ENCODE results near the gene NMS. TPM values are rescaled to one million over a fixed set of nuclear protein-coding genes. Genes with fewer than 3 reads are reported as not detected.

NMS gene
- total RNA-seq, 1 donor from 2014 or later: not detected

- DNase-seq (ENCODE audit: low spot score): no peak
Observed at GRCh38 chr2:100484390-100484789, 14.1 kb downstream of the NMS start.

- no peak for DNase-seq (ENCODE audit: low spot score)
Observed at GRCh38 chr2:100485396-100485795, 15.1 kb downstream of the NMS start.

- DNase-seq (ENCODE audit: low spot score): no peak
Observed at GRCh38 chr2:100494712-100495111, 24.4 kb downstream of the NMS start.

DNA sequence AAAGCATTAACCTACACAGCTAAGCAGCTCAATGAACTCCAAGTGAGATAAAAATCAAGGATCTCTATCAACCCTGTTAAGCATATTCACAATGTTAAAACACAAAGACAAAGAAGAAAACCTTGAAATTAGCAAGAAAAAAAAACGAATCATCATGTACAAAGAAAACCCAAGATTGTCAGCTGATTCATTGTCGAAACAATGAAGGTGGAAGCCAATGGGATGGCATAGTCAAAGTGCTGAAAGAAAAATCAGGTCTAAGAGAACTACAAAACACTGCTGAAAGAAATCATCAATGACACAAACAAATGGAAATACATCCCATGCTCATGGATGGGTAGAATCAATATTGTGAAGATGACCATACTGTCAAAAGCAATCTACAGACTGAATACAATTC is 32.5 kb downstream of the NMS start:
- DNase-seq (ENCODE audit: low spot score): no peak

GRCh38 chr2:100504542-100504941 is 34.3 kb downstream of the NMS start:
- no peak for DNase-seq (ENCODE audit: low spot score)

DNA sequence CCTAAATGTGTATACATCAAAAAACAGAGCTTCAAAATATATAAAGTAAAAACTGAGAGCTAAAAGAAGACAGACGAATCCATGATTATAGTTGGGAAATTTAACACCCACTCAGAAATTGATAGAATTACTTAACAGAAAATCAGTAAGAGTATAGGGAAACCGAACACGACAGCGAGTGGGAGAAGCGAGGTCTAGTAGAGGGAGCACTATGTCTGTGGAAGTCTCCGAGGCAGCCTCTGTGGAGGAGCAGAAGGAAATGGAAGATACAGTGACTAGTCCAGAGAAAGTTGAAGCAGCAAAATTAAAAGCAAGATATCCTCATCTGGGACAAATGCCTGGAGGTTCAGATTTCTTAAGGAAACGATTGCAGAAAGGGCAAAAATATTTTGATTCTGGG is 38.8 kb downstream of the NMS start:
- DNase-seq (ENCODE audit: low spot score): no peak

DNA sequence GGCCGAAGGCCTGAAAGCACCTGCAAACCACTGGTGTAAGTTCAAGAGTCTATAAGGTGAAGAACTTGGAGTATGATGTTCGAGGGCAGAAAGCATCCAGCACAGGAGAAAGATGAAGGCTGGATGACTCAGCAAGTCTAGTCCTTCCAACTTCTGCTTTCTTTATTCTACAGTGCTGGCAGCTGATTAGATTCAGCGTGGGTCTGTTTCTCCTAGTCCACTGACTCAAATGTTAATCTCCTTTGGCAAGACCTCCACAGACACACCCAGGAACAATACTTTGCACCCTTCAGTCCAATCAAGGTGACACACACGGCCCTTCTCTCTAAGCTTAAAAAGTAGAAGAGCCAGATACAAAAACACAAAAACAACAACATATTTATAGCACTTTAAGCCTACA is 43.4 kb downstream of the NMS start:
- DNase-seq (ENCODE audit: low spot score): peak; percentile 13

GRCh38 chr2:100517556-100517955 is 47.3 kb downstream of the NMS start:
- no peak for DNase-seq (ENCODE audit: low spot score)

- no peak for DNase-seq (ENCODE audit: low spot score)
Observed at GRCh38 chr2:100518801-100519200, 48.5 kb downstream of the NMS start.

DNA sequence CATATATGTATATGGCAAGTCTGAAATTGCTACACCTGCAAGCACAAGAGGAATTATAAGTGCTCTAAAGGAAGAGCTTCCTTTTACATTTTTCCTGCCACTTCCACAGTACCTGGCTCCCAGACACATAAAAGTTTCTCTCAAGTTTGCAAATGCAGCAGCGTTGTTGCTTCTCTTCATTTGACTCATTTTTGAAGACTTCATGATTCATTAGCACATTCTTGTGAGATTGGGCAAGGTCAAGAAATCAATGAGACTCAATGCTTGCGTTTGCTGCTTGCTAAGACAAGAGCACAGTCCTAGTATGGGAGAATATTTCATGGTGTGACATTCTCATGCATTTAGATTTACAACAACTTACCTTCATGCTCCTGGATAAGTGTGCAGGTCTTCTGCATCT is 49.9 kb downstream of the NMS start:
- DNase-seq (ENCODE audit: low spot score): no peak

GRCh38 chr2:100522430-100522829 is 52.1 kb downstream of the NMS start:
- no peak for DNase-seq (ENCODE audit: low spot score)

- no peak for DNase-seq (ENCODE audit: low spot score)
Observed at GRCh38 chr2:100524331-100524730, 54.0 kb downstream of the NMS start.

DNA sequence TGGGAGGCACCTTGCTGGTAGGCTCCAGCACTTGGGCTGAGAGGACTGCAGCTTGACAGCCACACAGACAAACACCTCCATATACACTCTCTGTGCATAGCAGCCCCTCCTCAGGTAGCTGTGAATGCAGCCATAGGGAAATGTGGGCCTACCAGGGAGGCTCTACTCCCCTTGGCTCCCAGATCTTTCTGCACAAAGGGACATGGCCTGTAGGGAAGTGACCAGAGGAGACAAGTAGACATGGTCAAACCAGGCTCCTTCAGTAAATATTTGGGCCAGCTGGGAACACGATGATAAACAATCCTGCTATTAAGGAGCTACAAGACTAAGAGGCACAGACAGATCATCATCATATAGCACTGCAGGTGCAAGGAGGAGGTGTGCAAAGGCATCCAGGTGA is 56.6 kb downstream of the NMS start:
- no peak for DNase-seq (ENCODE audit: low spot score)

DNA sequence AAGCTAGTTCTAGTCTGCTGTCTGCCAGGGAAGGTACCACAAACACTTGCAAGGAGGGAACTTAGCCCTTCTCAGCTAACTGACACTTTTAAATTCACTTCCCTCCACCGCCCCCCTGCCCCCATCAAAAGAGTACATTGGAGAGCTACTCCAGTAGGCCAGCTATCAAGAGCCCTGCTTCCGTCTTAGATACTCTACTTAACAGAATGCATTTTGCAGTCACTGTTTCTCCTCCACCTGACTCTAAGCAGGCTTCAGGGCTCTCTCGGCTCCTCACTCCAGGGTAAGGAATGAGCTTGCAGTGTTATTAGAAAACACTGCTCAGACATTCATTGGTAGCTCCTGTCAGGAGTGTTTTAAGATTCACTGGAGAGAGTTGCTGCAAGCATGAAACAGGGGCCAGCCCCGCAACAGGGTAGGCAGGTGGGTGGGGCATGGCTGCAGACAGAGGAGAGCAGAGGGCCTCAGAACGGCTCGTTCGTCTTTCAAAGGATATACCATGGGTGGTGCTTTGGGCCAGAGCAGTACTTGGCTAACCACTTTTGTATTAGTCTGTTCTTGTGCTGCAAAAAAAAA is 57.2 kb downstream of the NMS start:
- no peak for DNase-seq (ENCODE audit: low spot score)

DNA sequence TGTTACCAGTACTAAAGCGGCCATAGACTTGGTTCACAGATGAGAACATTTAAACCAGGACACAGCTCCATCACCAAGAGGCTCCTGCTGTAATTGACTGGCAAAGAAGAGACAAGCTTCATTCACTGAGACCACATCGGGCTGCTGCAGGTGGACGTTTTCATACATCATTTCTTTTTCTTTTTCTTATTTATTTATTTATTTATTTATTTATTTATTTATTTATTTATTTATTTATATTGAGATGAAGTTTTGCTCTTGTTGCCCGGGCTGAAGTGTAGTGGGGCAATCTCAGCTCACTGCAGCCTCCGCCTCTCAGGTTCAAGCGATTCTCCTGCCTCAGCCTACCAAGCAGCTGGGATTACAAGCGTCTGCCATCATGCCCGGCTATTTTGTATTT is 58.9 kb downstream of the NMS start:
- DNase-seq (ENCODE audit: low spot score): no peak

DNA sequence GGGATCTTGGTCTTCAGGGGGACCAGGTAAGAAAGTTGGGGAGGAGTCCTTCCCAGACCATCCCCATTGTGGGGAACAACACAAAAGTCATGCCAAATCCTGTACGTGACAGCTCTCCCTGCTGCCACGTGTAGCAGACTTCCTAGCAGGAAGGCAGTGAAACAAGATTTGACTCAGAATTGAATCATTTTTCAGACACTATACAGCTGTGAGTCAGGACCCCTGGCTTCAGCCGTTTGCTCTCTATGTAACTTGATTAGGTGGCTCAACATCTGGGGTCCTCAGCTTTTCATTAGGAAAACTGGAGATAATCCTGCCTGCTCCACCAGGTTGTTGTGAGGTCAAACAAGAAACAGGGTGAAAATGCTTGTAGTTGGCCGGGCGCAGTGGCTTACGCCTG is 59.6 kb downstream of the NMS start:
- DNase-seq (ENCODE audit: low spot score): no peak

Other genes with a start within 250 kb of the NMS start
- gene LONRF2, start 148.0 kb upstream of the NMS start, total RNA-seq (ENCODE audit: insufficient read depth, low replicate concordance): 3.4 TPM
- 10.1 TPM for gene CHST10, start 52.8 kb upstream of the NMS start, total RNA-seq (ENCODE audit: insufficient read depth, low replicate concordance)
- gene PDCL3, start 92.5 kb downstream of the NMS start, total RNA-seq (ENCODE audit: insufficient read depth, low replicate concordance): 14.2 TPM

Measured in umbilical cord (tissue), 2 donors.